ENCODE data around the gene FAM13B.
"Not testable (repeated sequence)": the region's sequence is repeated elsewhere in the genome, so short reads cannot be mapped to it uniquely, and the experiment has no call there.

The FAM13B gene

DNA sequence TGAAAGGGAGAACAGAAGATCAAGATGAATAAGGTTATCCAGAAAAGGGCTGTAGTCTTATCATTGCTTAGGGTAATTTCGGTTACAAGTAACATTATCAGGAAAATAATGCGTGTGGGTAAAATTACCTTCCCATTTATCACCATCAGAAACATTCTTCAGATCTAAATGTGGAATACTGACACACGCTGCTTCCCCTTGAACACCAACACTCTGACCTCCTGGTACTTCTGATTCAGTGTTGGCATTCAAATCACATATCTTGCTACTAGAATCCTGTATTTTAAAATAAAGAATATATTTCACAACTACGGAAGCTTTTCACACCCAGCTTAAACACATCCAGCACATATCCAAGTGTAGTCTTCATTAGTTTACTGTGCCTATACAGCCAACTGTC, 73.4 kb downstream of the FAM13B start:
- Mint-ChIP-seq H3K27me3 (no peaks in the 10 kb centered on the region), H3K36me3 (peaks cover 5% of the 10 kb centered on the region), H3K9me3 (ENCODE audit: low read depth) (no peaks in the 10 kb centered on the region), H3K4me1 (ENCODE audit: low read depth) (no peaks in the 10 kb centered on the region), H3K27ac (peak overlapping the region; percentile 38), H3K4me3 (no peak overlapping the region)

DNA sequence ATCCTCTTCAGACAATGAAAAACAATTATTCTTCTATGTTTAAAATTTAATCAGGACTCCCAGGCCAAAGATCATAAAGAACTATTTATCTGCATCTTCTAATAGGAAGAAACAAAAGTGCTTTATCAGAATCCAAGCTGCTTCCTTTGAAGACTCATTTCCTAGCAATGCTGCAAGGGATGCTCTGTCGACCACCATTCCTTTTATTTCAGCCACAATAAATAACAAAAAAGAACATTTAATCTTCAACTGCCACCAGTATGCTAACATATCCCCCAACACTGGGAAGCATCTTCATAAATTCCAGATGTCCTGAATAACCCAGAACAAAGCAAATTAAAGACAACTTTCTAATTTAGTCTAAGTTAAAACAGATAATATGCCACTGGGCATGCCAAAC, 74.9 kb downstream of the FAM13B start:
- no peaks in the 10 kb centered on the region for H3K27me3 Mint-ChIP-seq
- no peak overlapping the region for H3K4me3 Mint-ChIP-seq
- peaks cover 6% of the 10 kb centered on the region for H3K36me3 Mint-ChIP-seq
- no peak overlapping the region for H3K27ac Mint-ChIP-seq
- no peaks in the 10 kb centered on the region for H3K4me1 Mint-ChIP-seq (ENCODE audit: low read depth)
- no peaks in the 10 kb centered on the region for H3K9me3 Mint-ChIP-seq (ENCODE audit: low read depth)

DNA sequence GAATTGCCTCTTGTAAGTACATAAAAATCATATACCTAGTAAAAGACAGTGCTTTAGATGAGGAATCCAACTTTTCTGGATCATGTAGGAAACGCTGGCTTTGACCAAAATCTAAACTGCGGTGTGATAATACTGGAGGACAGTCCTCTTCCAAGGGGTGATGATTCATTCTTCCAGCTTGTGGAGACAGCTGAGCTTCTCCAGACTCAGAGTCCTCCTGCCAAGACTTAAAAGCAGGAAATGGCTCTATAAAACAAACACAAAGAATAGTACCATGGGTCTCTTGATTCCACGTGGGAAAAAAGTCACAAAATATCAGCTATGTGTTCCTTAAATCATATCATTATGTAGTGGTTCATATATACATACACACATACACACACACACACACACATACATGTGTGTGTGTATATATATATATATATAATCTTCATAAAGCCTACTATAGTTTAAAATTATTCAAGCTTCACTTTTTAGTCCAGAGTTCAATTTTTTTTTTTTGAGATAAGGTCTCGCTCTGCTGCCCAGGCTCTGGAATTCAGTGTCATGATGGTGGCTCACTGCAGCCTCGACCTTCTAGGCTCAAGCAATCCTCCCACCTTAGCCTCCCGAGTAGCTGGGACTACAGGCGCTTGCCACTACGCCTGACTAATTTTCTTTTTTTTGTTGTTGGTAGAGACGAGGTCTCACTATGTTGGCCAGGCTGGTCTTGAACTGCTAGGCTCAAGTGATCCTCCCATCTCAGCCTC, 78.6 kb downstream of the FAM13B start:
- Mint-ChIP-seq H3K9me3 (ENCODE audit: low read depth) (no peaks in the 10 kb centered on the region), H3K4me1 (ENCODE audit: low read depth) (no peaks in the 10 kb centered on the region), H3K36me3 (peaks cover 8% of the 10 kb centered on the region), H3K4me3 (no peak overlapping the region), H3K27ac (no peak overlapping the region), H3K27me3 (no peaks in the 10 kb centered on the region)

GRCh38 chr5:137945825-137946224, 87.1 kb downstream of the FAM13B start:
- Mint-ChIP-seq H3K4me3 (no peak overlapping the region), H3K27me3 (no peaks in the 10 kb centered on the region), H3K4me1 (ENCODE audit: low read depth) (no peaks in the 10 kb centered on the region), H3K36me3 (peaks cover 23% of the 10 kb centered on the region), H3K27ac (no peak overlapping the region), H3K9me3 (ENCODE audit: low read depth) (no peaks in the 10 kb centered on the region)

DNA sequence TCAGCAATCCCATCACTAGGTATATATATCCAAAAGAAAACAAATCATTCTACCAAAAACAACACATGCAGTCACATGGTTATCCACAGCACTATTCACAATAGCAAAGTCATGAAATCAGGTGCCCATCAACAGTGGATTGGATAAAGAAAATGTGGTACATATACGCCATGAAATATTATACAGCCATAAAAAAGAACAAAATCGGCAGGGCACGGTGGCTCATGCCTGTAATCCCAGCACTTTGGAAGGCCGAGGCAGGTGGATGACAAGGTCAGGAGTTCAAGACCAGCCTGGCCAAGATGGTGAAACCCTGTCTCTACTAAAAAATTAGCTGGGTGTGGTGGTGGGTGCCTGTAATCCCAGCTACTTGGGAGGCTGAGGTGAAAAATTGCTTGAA, 88.6 kb downstream of the FAM13B start:
- H3K9me3 Mint-ChIP-seq (ENCODE audit: low read depth); H3K4me3 Mint-ChIP-seq: not testable (repeated sequence)
- peaks cover 23% of the 10 kb centered on the region for H3K36me3 Mint-ChIP-seq

DNA sequence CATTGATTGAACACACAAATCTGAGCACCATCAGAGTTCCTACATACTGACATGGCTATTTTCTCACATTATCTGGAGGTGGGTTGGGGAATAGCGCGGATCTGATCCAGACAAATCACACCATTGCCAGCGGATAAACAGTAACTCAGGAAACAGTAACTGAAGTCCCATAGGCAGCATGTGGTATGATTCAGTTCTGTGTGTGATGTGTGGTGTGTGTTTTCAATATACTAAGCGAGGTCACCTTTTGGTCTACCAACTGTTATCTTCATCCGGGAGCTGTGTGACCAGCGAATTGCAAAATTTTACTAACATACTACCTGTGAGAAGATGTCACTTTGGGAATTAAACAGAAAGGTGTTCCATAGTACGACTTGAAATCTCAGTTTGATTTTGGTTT, 93.5 kb downstream of the FAM13B start:
- no peaks in the 10 kb centered on the region for H3K27me3 Mint-ChIP-seq
- peaks cover 10% of the 10 kb centered on the region for H3K4me1 Mint-ChIP-seq (ENCODE audit: low read depth)
- H3K27ac Mint-ChIP-seq, result peak overlapping the region; percentile 87
- no peaks in the 10 kb centered on the region for H3K9me3 Mint-ChIP-seq (ENCODE audit: low read depth)
- H3K4me3 Mint-ChIP-seq, result no peak overlapping the region
- peaks cover 19% of the 10 kb centered on the region for H3K36me3 Mint-ChIP-seq

More for the DNA sequence above, 88.6 kb downstream of the FAM13B start:
- H3K27ac Mint-ChIP-seq; H3K4me1 Mint-ChIP-seq (ENCODE audit: low read depth); H3K27me3 Mint-ChIP-seq: not testable (repeated sequence)

- Mint-ChIP-seq H3K4me1 (ENCODE audit: low read depth) (peaks cover 10% of the 10 kb centered on the region), H3K4me3 (no peak overlapping the region), H3K27ac (peak overlapping the region; percentile 87), H3K27me3 (no peaks in the 10 kb centered on the region), H3K36me3 (peaks cover 15% of the 10 kb centered on the region), H3K9me3 (ENCODE audit: low read depth) (no peaks in the 10 kb centered on the region)
These were observed 94.1 kb downstream of the FAM13B start for GRCh38 chr5:137938751-137939143.

DNA sequence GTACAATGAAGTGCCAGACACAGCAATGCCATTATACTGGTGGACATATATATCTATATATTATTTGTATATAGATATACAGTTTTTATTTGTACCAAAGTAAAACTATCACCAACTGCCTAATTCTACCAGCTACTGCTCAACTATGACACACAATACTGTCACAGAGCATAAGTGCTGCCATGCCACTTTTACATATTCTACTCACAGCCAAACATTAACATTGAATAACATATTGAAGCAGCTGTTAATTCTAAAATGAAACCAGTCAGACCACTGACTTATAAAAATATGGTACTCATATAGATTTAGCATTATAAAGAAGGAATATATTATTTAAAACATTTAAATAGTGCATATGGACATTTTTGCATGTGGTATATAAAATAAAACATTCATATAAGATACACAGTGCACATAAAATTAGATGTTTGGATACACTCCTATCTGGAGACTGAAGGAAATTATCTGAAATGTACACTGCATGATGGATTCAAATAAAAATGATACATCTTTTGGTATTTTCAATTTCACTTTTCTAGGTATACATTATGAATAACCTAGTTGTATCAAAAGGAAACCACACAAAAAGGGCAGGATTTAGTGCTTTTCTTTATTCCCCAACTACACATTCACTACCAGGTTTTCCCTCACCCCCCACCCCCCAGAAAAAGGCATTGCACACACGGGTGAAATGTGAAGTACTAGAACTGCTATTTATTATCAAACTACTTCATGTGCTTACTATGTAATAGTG, 94.7 kb downstream of the FAM13B start:
- H3K27ac Mint-ChIP-seq, result peak overlapping the region; percentile 87
- no peaks in the 10 kb centered on the region for H3K9me3 Mint-ChIP-seq (ENCODE audit: low read depth)
- peaks cover 15% of the 10 kb centered on the region for H3K36me3 Mint-ChIP-seq
- no peak overlapping the region for H3K4me3 Mint-ChIP-seq
- no peaks in the 10 kb centered on the region for H3K27me3 Mint-ChIP-seq
- peaks cover 10% of the 10 kb centered on the region for H3K4me1 Mint-ChIP-seq (ENCODE audit: low read depth)

- peaks cover 10% of the 10 kb centered on the region for H3K4me1 Mint-ChIP-seq (ENCODE audit: low read depth)
- no peaks in the 10 kb centered on the region for H3K9me3 Mint-ChIP-seq (ENCODE audit: low read depth)
- peaks cover 7% of the 10 kb centered on the region for H3K36me3 Mint-ChIP-seq
- H3K27me3 Mint-ChIP-seq, result no peaks in the 10 kb centered on the region
- peak overlapping the region; percentile 34 for H3K27ac Mint-ChIP-seq
- no peak overlapping the region for H3K4me3 Mint-ChIP-seq
These were observed 97.2 kb downstream of the FAM13B start for GRCh38 chr5:137935694-137936093.

- H3K4me3 Mint-ChIP-seq, result no peak overlapping the region
- peaks cover 7% of the 10 kb centered on the region for H3K36me3 Mint-ChIP-seq
- H3K27ac Mint-ChIP-seq, result peak overlapping the region; percentile 35
- H3K4me1 Mint-ChIP-seq (ENCODE audit: low read depth), result peaks cover 10% of the 10 kb centered on the region
- no peaks in the 10 kb centered on the region for H3K27me3 Mint-ChIP-seq
- H3K9me3 Mint-ChIP-seq (ENCODE audit: low read depth), result no peaks in the 10 kb centered on the region
These were observed 97.7 kb downstream of the FAM13B start for GRCh38 chr5:137935190-137935589.

- Mint-ChIP-seq H3K36me3 (peaks cover 5% of the 10 kb centered on the region), H3K27me3 (no peaks in the 10 kb centered on the region), H3K4me3 (no peak overlapping the region), H3K4me1 (ENCODE audit: low read depth) (peaks cover 5% of the 10 kb centered on the region), H3K9me3 (ENCODE audit: low read depth) (no peaks in the 10 kb centered on the region), H3K27ac (no peak overlapping the region)
These were observed 99.4 kb downstream of the FAM13B start for GRCh38 chr5:137933491-137933911.

GRCh38 chr5:137932800-137933199, 100.1 kb downstream of the FAM13B start:
- peaks cover 8% of the 10 kb centered on the region for H3K36me3 Mint-ChIP-seq
- no peaks in the 10 kb centered on the region for H3K9me3 Mint-ChIP-seq (ENCODE audit: low read depth)
- H3K27ac Mint-ChIP-seq, result no peak overlapping the region
- H3K27me3 Mint-ChIP-seq, result no peaks in the 10 kb centered on the region
- H3K4me1 Mint-ChIP-seq (ENCODE audit: low read depth), result peaks cover 3% of the 10 kb centered on the region
- no peak overlapping the region for H3K4me3 Mint-ChIP-seq

- Mint-ChIP-seq H3K27me3 (no peaks in the 10 kb centered on the region), H3K27ac (no peak overlapping the region), H3K4me1 (ENCODE audit: low read depth) (no peaks in the 10 kb centered on the region), H3K9me3 (ENCODE audit: low read depth) (no peaks in the 10 kb centered on the region), H3K36me3 (peaks cover 4% of the 10 kb centered on the region), H3K4me3 (no peak overlapping the region)
These were observed 109.0 kb downstream of the FAM13B start for GRCh38 chr5:137923856-137924255.

DNA sequence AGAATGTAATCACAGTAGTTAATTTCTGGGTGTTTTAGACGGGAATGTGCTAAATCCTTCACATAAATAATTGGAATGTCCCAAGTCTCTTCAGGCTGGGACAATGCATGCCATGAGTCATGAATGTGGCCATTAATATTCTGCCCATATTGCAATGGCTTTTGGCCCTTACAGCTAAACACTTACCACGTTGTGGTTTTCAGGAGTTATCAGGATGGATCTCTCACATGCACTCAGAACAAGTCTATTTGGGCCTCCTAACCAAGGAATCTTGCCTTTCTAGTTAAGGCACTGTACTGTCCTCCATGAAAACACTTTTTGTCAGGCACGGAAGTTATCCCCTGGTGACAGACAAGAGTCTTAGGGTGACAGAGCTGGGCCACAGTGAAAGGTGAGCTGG, 110.9 kb downstream of the FAM13B start:
- Mint-ChIP-seq H3K27ac (no peak overlapping the region), H3K4me3 (no peak overlapping the region), H3K27me3 (no peaks in the 10 kb centered on the region), H3K36me3 (no peaks in the 10 kb centered on the region), H3K4me1 (ENCODE audit: low read depth) (no peaks in the 10 kb centered on the region), H3K9me3 (ENCODE audit: low read depth) (peaks cover 4% of the 10 kb centered on the region)

DNA sequence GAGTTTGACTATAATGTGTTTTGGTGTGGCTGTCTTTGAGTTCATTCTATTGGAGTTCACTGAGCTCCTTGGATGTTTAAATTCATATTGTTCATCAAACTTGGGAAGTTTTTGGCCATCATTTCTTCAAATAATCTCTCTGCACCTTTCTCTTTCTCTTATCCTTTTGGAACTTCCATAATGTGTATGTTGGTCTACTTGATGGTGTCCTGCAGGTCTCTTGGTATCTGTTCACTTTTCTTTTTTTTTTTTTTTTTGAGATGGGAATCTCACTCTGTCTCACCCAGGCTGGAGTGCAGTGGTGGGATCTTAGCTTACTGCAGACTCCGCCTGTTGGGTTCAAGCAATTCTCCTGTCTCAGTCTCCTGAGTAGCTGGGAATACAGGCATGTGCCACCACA, 116.0 kb downstream of the FAM13B start:
- no peak overlapping the region for H3K4me3 Mint-ChIP-seq
- peaks cover 5% of the 10 kb centered on the region for H3K27me3 Mint-ChIP-seq
- H3K27ac Mint-ChIP-seq, result no peak overlapping the region
- H3K4me1 Mint-ChIP-seq (ENCODE audit: low read depth), result no peaks in the 10 kb centered on the region
- no peaks in the 10 kb centered on the region for H3K36me3 Mint-ChIP-seq
- H3K9me3 Mint-ChIP-seq (ENCODE audit: low read depth), result peaks cover 10% of the 10 kb centered on the region

All from activated naive CD8-positive, alpha-beta T cell (primary cell).